AG20443 (cell line): ENCODE results near the gene STIM1.
"Not testable (repeated sequence)": the region's sequence is repeated elsewhere in the genome, so short reads cannot be mapped to it uniquely, and the experiment has no call there.

Experiments
- DNase-seq: peaks from one replicate; pipeline ENCODE4 v3.0.0; 2012; ENCODE audit warnings: low spot score, mixed read lengths

STIM1 gene

DNA sequence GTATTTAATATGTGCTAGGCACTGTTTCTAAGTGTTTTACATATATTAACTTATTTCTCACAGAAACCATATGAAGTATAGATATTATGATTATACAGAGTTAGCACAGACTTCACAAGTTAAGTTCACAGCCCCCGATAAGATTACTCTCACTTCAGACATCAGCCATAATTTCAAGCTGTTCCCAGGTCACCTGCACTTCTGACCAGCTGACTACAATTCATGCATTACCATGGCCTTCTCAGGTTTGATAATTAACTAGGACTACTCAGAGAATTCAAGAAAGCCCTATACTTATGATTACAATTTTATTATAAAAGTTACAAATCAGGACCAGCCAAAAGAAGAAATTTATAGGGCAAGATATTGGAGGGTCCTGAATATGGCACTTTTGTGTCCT is 170.9 kb downstream of the STIM1 start:
- no peak for DNase-seq

DNA sequence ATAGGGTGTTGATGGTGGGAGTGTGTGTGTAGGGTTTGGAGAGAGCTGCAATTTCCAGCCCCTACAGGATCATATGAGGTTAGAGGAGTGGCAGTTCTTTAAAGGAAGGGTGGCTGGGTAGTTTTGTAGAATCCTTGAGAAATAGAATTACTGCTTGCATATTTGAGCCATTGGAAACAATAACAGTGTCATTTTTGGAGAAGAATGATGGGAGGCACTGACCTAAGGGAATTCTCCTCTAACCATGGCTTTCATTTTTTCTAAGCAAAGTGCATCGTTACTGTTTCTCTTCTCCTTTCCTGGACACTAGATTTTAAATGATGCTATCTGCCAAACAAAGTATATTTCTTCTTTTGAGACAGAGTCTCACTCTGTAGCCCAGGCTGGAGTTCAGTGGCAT is 172.3 kb downstream of the STIM1 start:
- no peak for DNase-seq

DNA sequence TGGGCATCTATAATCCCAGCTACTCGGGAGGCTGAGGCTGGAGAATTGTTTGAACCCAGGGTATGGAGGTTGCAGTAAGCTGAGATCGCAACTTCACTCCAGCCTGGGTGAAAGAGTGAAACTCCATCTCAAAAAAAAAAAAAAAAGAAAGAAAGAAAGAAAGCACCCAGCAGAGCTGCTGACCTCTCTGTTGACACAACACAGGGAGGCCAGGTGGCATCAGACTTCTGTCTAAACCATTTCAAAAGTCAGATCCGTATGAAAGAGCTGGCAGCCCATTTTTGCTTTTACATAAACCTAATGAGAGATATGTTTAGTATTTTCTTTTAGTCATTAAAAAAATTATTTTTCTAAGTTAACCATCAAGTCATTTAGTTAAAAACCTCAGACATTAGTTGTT is 174.7 kb downstream of the STIM1 start:
- no peak for DNase-seq

DNA sequence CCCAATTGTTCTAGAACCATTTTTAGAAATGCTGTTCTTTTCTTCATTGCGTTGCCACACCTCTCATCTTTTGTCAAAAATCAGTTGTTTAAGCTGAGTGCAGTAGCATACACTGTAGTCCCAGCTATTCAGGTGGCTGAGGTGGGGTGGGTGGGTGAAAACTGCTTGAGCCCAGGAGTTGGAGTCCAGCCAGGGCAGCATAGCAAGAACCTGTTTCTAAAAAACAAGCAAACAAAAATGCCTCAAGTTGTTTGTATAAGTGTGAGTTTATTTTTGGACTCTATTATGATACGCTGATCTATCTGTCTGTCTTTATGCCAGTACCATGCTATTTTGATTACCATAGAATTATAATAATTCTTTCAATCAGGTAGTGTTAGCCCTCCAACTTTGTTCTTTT is 176.6 kb downstream of the STIM1 start:
- DNase-seq, result no peak

DNA sequence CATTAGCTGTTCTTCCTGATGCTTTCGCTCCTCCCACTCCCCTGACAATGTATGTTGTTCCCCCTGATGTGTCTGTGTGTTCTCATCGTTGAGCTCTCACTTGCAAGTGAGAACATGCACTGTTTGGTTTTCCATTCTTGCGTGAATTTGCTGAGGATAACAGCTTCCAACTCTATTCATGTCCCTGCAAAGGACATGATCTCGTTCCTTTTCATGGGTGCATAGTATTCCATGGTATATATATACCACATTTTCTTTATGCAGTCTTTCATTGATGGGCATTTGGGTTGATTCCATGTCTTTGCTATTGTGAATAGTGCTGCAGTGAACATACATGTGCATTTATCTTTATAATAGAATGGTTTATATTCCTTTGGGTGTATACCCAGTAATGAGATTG is 180.5 kb downstream of the STIM1 start:
- no peak for DNase-seq

DNA sequence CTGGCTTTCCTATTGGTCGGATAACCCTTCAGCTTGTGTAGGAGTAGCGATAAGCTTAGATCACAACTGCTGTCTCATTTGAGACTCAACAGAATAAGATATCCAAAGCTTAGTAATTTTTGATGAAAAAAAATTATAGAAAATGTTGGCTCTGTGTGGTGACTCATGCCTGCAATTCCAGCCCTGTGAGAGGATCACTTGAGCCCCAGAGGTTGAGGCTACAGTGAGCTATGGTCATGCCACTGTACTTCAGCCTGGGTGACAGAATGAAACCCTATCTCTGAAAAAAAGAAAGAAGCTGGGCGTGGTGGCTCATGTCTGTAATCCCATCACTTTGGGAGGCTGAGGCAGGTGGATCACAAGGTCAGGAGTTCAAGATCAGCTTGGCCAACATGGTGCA is 183.5 kb downstream of the STIM1 start:
- DNase-seq, result peak; percentile 17

DNA sequence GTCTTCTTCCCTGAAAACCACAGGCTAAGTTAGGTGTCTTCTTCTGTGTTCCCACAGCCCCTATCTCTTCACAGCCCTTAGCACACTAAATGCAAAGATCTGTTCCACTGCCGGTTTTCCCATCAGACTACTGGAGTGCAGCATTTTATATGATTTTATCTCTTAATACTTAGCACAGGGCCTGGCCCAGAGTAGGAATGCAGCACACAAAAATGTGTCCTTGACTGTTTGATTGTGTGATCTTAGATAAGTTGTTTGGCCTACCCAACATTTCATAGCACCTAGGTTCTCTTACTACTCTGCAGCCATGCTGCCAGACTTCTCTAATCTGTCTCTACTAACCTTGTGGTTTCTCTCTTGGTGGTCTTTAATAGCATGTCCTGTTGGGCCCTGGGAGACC is 185.0 kb downstream of the STIM1 start:
- DNase-seq, result no peak

DNA sequence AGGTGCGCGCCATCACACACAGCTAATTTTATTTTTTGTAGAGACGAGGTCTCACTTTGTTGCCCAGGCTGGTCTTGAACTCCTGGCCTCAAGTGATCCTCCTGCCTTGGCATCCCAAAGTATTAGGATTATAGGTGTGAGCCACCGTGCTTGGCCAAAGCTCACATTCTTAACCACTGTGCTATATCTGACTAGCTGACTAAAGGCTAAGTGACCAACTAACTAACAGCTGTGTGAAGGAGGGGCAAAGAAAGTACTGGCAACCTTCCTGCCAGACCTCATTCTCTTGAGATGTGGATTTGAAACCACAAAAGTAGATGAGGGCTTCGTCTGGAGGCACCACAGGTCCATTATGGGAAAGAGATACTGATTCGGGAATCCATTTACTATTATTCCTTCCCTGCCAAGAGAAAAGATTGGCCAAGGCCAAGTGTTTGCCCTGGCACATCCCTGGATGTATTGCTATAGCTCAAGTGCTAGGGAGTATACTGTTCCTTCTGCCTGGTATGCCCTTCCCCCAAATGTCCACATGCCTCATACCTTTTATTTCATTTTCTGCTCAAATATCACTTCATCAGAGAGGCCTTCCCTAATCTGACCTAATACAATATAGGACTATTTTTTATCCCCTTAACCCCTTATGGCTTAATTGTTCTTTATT is 186.4 kb downstream of the STIM1 start:
- no peak for DNase-seq

DNA sequence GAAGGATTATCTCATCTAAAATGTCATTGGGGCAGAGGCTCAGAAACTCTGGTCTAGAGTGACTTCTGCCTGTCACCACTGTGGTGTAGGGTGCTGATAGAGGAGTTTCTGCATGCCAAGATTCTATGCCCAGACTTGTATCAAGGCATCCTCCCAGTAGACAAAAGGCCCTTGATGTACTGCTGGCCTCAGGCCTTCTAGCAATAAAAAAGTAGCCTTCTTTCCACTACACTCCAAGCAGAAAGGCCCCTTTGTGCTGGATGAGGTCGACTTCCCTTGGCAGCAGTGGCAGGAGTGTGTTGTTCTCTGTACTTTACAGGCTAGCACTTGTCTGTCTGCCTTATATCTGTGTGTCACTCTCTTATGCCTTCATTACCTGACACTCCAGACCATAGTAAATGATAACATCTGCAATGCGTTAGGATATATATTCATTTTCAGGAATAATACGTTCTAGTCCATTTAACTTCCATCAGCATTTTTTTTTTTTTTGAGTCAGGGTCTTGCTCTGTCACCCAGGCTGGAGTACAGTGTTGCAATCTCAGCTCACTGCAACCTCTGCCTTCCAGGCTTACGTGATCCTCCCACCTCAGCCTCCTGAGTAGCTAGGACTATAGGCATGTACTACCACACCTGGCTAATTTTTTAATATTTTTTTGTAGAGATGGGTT is 189.6 kb downstream of the STIM1 start:
- no peak for DNase-seq

DNA sequence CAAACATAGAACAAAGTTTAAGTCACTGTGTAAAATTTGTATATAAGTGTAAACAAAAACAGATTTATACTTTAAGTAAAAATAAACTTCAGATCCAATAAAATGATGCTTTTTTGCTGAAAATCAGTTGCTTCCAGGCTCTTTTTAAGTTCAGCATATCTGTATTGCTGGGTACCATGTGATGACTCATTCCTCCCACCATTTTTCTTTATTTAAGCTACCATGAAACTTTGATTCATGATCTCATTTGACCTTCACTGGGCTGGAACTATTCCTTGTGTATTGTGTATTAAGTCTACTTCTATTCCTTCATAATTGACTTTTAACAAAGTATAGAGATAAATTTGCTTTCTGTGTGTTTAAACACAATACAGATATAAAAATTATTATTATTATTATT is 192.9 kb downstream of the STIM1 start:
- no peak for DNase-seq

DNA sequence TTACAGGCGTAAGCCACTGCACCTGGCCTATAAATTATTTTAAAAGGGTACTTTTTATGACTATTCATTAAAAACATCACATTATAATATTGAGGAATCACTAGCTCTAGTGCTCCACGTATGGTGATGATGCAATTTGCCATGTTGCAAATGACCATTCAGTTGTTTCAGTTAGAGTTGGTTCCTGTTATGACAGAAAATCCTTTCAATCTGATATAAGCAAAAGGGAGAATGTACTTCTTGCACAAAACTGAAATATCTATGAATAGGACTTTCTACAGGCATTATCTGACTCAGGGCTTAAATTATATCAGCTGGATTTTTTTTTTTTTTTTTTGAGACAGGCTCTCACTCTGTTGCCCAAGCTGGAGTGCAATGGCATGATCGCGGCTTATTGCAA is 193.5 kb downstream of the STIM1 start:
- DNase-seq, result no peak

DNA sequence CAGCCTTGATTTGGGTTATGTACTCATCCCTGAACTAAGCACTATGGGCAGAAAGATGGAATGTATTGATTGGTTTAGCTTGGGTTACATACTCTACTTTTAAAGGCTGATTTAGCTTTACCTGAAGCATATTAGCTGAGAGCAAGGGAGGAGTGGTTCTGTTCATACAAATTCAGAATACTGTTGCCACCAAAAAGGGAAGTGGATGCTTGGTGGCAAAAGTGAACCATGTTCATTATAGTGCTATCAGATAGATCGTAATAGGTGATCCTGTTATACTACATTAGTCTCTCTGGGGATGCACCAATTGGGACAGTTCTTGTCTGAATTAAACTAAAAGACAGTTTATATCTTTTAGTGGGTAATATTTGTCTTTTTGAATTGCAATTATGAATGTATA is 194.7 kb downstream of the STIM1 start:
- no peak for DNase-seq

DNA sequence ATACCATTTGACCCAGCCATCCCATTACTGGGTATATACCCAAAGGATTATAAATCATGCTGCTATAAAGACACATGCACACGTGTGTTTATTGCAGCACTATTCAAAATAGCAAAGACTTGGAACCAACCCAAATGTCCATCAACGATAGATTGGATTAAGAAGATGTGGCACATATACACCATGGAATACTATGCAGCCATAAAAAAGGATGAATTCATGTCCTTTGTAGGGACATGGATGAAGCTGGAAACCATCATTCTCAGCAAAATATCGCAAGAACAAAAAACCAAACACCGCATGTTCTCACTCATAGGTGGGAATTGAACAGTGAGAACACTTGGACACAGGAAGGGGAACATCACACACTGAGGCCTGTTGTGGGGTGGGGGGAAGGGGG is 197.7 kb downstream of the STIM1 start:
- not testable (repeated sequence) for DNase-seq

DNA sequence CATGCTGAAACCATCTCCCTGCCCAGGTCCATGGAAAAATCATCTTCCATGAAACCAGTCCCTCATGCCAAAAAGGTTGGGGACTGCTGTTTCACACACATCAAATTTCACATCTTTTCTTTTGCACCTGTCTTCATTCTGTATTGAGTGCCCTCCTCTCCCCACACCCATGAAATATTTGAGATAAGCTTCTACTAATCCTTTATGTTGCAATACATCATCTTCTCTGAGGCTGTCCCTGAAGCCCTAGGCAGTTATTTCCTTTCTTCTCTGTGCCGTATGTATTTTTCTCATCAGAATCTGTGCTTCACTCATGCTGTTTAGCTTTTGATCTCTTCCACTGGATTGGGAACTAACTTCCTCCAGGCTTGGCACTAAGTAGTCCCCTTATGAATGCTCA is 199.2 kb downstream of the STIM1 start:
- DNase-seq, result no peak

DNA sequence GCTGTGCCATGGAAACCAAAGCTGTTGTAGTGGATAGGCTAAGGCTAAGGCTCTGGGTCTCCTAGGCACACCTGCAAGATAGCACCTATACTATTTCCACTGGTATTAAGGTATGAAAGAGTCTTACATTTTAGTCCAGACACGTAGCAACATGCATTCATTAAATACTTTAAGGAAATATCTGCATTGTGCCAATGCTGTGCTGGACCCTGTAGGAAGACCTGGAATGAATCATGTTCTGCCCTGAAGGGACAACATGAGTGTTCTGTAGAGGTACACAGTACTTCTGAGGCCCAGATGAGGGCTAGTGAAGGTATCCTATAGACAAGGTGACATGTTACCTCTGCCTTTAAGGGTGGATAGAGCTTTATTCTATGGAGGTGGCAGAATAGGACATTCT is 204.0 kb downstream of the STIM1 start:
- DNase-seq, result no peak

DNA sequence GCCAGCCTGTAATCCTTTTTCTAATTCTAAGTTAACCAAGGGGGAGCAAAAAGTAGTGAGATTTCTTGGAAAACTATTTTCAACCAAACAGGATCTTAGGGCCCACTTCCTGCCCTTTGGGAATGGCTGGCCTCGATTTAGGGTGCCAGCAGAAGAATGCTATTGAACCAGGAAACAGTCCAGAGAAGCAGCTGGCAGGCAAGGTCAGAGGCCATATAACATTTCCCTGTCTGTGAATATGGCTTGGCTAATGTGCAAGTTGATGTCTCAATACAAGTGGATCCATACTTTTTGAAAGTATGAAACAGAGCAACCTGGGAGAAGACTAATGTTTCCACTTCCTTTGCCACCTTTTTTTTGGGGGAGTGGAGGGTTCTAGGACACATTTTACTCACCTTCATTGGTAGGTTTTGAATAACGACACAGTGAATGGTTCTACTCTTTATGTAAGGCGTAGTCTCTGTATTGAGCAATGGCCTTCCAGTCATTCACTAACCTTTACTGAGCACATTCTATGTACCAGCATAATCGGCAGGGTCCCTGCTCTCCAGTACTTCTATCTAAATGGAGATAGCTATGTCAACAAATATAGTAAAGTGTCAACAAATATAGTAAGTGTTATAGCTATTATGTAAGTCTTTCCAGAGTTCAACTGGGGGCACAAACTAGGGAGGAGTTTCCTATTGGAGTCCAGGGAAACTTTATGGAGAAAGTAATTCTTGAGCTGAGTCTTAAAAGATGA is 204.9 kb downstream of the STIM1 start:
- no peak for DNase-seq

DNA sequence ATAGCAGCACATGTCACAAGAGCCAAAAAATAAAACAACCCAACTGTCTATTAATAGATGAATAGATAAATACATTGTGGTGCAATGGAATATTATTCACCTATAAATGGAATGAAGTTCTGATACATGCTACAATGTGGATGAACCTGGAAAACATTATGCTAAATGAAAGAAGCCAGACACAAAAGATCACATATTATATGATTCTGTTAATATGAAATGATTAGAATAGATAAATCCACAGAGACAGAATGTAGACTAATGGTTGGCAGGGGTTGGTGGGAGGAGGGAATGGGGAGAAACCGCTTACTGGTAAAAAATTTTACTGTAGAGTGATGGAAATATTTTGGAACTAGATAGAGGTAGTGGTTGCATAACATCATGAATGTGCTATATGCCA is 206.2 kb downstream of the STIM1 start:
- DNase-seq, result no peak

DNA sequence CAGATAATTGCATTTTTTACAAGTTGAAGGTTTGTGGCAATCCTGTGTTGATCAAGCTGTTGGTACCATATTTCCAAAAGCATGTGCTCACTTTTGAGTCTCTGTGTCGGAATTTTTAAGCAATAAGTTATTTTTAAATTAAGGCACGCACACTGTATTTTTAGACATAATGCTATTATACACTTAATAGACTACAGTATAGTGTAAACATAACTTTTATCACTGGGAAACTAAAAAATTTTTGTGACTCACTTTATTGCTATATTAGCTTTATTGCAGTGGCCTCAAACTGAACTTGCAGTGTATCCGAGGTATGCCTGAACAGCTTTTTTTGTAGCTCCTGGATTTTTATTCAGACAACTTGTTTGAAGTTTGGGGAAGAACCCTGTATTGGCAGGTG is 207.9 kb downstream of the STIM1 start:
- no peak for DNase-seq

DNA sequence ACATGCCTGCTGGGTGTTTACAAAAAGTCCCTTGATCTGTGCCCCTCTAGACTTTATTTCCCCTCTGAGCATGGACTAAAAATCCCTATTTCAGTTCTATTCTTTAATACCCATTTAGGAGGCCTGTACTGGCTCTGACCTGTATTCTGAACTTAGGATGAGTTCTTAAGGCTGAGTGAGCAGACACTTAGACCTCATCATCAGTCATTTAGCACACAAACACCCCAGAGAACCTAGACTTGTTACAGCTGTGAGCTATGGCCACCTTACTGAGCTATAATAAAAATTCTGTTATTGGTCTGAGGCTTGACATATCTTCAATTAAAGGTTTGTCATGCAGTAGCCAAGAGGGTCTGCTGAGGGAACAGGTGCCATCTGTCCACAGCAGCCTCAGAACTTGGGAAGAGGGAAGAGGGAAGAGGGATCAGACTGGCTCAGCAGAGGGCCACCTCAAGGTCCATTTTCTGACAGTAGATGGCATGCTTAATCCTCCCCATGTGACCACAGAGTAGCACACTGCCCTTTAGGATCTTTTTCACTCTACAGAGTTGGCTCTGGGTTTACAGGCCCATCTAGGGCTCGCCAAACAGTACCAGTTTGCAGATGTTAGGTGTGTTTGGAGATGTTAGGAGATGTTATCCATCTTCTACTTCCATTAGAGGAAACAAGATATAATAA is 209.0 kb downstream of the STIM1 start:
- DNase-seq, result no peak

DNA sequence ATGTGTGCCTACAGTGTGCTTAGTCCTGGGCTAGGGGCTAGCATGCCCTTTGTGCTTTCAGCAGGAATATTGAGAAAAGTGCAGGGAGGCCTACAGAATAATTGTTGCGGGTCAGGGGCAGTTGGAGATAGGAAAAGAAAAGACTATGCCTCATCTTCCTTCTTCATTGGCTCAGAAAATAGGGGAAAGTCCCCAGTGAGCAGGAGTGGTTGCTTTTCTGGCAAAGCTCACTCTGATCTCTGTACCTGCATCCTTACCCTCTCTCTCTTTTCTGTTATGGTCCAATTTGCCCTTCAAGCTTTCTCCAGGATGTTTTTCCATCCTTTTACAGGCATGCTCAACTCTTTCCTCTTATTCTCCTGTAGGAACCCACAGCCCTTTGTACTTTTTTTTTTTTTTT is 209.6 kb downstream of the STIM1 start:
- no peak for DNase-seq

DNA sequence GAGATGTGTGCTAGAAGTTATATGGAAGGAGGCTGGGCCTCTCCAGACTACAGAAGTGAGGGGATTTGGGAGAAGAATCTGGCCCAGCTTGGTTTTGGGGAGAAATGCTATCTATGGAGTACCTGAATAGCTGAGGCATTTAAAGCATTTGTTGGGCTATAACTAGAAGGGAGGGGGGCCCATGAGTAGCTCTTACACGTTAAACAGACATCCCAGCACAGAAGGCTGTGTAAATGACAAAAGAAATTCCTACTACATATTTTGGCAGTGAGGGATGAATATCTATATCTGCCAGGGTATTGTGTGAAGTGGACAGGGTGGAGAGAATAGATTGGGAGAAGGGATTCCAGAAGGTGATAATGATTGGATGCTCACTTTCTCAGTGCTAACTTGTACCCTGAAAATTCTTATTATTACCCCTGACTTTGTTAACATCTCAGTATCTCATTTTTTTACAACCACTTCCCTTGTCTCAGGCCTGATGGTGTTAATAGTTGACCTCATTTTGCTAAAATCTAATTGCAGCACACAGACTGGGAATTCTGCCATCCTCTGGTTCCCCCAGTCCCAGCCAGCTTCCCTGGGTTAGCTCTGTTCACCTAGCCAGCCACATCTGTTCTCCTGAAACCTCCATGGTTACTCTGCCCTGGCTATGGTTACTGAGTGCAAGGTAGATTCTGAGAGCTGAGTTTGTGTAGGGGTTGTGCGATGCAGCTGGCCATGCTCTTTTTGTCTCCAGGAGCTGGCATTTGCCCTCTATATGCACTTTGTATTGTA is 210.3 kb downstream of the STIM1 start:
- DNase-seq, result peak; percentile 46

DNA sequence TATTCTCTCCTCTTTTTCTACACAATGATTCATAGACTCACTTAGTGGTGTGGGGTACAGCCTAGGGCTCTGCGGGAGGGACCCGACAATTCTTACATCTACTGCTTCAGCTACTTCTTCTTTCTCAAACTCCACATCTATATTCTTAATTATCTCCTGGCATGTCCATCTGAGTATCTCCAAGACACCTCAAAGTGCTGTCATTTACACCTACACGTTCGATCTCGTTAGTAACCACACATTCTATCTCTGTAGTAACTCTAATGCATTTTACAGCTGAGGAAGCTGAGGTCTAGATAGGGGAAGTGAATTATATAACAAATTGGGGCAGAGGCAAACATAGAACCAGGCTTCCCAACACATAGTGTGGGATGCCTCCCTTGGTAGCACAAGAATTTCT is 211.4 kb downstream of the STIM1 start:
- DNase-seq, result no peak
